Activated CD8-positive, alpha-beta memory T cell treated with anti-CD3 and anti-CD28 coated beads, Interleukin-2, amount 50 U/mL, for 4 hours (primary cell): Measurements from ENCODE around the gene EPB41L5.

Experiments
- DNase-seq: peaks from one replicate; pipeline ENCODE4 v3.0.0-alpha.2; 2020

Gene EPB41L5

GRCh38 chr2:120227111-120227991 is 214.5 kb downstream of the EPB41L5 start:
- DNase-seq: no peak

GRCh38 chr2:120228503-120228902 is 215.6 kb downstream of the EPB41L5 start:
- no peak for DNase-seq
